GM12878 (cell line): ENCODE measurements around the gene TTLL11. TPM values are rescaled to one million over a fixed set of nuclear protein-coding genes. Genes with fewer than 3 reads are reported as not detected.

Experiments
- ATAC-seq: fragments of 200-7000 bp; cut with Tn5 transposase; 3 replicates; pipeline ENCODE4 v1.9.1; 2020; ENCODE audit warnings: mild to moderate bottlenecking, moderate library complexity
- BruUV-seq: library from RNA; stranded (reverse); fragments of 400-500 nt; replicated peaks from 2 replicates; lab custom pipeline; 2021; lab: Mats Ljungman, UMichigan
- CTCF ChIA-PET: fragments of 300-600 bp; sonication (Branson Sonifier 250); formaldehyde crosslinking; extraction: SDS; loops from one replicate; lab custom pipeline; 2021; ENCODE audit warnings: inconsistent platforms; lab: Yijun Ruan, JAX
- POLR2A ChIA-PET: fragments of 350-600 bp; formaldehyde crosslinking; extraction: SDS; loops from one replicate; lab custom pipeline; 2021; ENCODE audit warnings: inconsistent platforms; lab: Charles Lee
- RAD21 ChIA-PET: fragments of 300-600 bp; sonication (Branson Sonifier 250); formaldehyde crosslinking; loops from one replicate; lab custom pipeline; 2023; ENCODE audit warnings: antibody characterized with exemption; ENCODE audit not compliant: unreplicated experiment; lab: Charles Lee
- SMC1A ChIA-PET: fragments of 300-600 bp; sonication (Branson Sonifier 250); formaldehyde crosslinking; loops from one replicate; lab custom pipeline; 2023; ENCODE audit not compliant: unreplicated experiment, uncharacterized antibody; lab: Charles Lee
- DNase-seq: peaks from one replicate; pipeline ENCODE4 v3.0.0-alpha.2; 2011; ENCODE audit warnings: low read depth, low spot score
- FAIRE-seq: peaks from 3 replicates; lab custom pipeline; 2011; peaks lifted over from hg19 to GRCh38; lab: Jason Lieb, UNC
- H2AFZ ChIP-seq: 2 replicates; pipeline ENCODE4 v1.6.0; 2011; ENCODE audit warnings: low read depth, low read length, control low read depth; ENCODE audit not compliant: control insufficient read depth
- H3K27ac ChIP-seq: 2 replicates; pipeline ENCODE4 v1.5.1; 2011; ENCODE audit warnings: control low read depth; ENCODE audit not compliant: control insufficient read depth, insufficient read depth
- H3K27me3 ChIP-seq, 2 experiments: replicated peaks in 1 of 2; 2 replicates each; pipeline versions ENCODE4 v1.6.0 to v1.6.1; 2011; ENCODE audit warnings: low read length in 1 of 2; ENCODE audit not compliant: control insufficient read depth in 2 of 2, insufficient read depth in 2 of 2
- H3K36me3 ChIP-seq, 2 experiments: 2 replicates each; pipeline ENCODE4 v1.5.1; 2011; ENCODE audit warnings: low read length in 1 of 2; ENCODE audit not compliant: control insufficient read depth in 2 of 2, insufficient read depth in 2 of 2
- H3K4me1 ChIP-seq: 2 replicates; pipeline ENCODE4 v1.6.1; 2011; ENCODE audit warnings: mild to moderate bottlenecking, low read length, moderate library complexity, mixed read lengths; ENCODE audit not compliant: control insufficient read depth, insufficient read depth
- H3K4me2 ChIP-seq: 2 replicates; pipeline ENCODE4 v1.6.0; 2011; ENCODE audit warnings: control low read depth; ENCODE audit not compliant: control insufficient read depth, insufficient read depth
- H3K4me3 ChIP-seq: fragments of 200-600 bp; sonication (generic); 2 replicates; pipeline ENCODE4 v1.5.1; 2016
- H3K79me2 ChIP-seq: 2 replicates; pipeline ENCODE4 v1.6.0; 2011; ENCODE audit warnings: low read length; ENCODE audit not compliant: control insufficient read depth, insufficient read depth
- H3K9ac ChIP-seq: 2 replicates; pipeline ENCODE4 v1.8.0; 2011; ENCODE audit warnings: low read length, control low read depth, mixed read lengths; ENCODE audit not compliant: control insufficient read depth, insufficient read depth
- H3K9me3 ChIP-seq: replicated peaks from 3 replicates; pipeline ENCODE4 v1.5.1; 2011; ENCODE audit warnings: mild to moderate bottlenecking, low read length; ENCODE audit not compliant: control insufficient read depth, insufficient read depth
- H4K20me1 ChIP-seq: 2 replicates; pipeline ENCODE4 v1.6.0; 2011; ENCODE audit not compliant: control insufficient read depth, insufficient read depth
- CEBPZ ChIP-seq: fragments of 150-350 bp; IDR thresholded peaks from 2 replicates; pipeline ENCODE4 v1.6.1; 2016; ENCODE audit warnings: low read depth, low read length
- CHD2 ChIP-seq: IDR thresholded peaks from 2 replicates; pipeline ENCODE4 v1.6.1; 2011; ENCODE audit warnings: low read depth, low read length, improper control_type of control experiment, borderline replicate concordance
- IRF4 ChIP-seq: IDR thresholded peaks from 2 replicates; pipeline ENCODE4 v1.6.1; 2011; ENCODE audit warnings: low read depth, low read length
- KDM1A ChIP-seq: fragments of 200-600 bp; sonication (generic); IDR thresholded peaks from 2 replicates; pipeline ENCODE4 v1.6.1; 2016; ENCODE audit warnings: borderline replicate concordance
- PAX5 ChIP-seq: IDR thresholded peaks from 2 replicates; pipeline ENCODE4 v1.6.1; 2011; ENCODE audit warnings: low read depth, low read length, borderline replicate concordance
- PML ChIP-seq: IDR thresholded peaks from 2 replicates; pipeline ENCODE4 v1.6.1; 2012; ENCODE audit warnings: low read length, inconsistent platforms
- RUNX3 ChIP-seq: IDR thresholded peaks from 2 replicates; pipeline ENCODE4 v1.6.1; 2012; ENCODE audit warnings: low read length, inconsistent platforms
- SIN3A ChIP-seq: IDR thresholded peaks from 2 replicates; pipeline ENCODE4 v1.6.1; 2012; ENCODE audit warnings: low read depth, low read length, improper control_type of control experiment
- SMARCA5 ChIP-seq: fragments of 450-650 bp; IDR thresholded peaks from 2 replicates; pipeline ENCODE4 v1.6.1; 2017; ENCODE audit warnings: mild to moderate bottlenecking
- YY1 ChIP-seq: IDR thresholded peaks from 2 replicates; pipeline ENCODE4 v1.6.1; 2011; ENCODE audit warnings: low read depth, mild to moderate bottlenecking, low read length
- WGBS: methylation state at CpG from one replicate; pipeline ENCODE4 v1.1.6; 2016; ENCODE audit warnings: low lambda C conversion rate; ENCODE audit not compliant: insufficient replicate concordance, insufficient coverage; ENCODE audit errors: missing lambda C conversion rate; 5-methylcytosine and 5-hydroxymethylcytosine counted together
- in situ Hi-C: fragments of 300-500 bp; cut with MboI; formaldehyde crosslinking; loops from 9 replicates; pipeline ENCODE4 v1.14.3; 2018; ENCODE audit warnings: mixed read lengths
- intact Hi-C: fragments of 100-400 bp; cut with micrococcal nuclease; formaldehyde crosslinking; loops from one replicate; pipeline ENCODE4 v1.14.2; 2022; ENCODE audit not compliant: unreplicated experiment
- polyA plus RNA-seq, 11 experiments: library from polyadenylated mRNA; depleted of rRNA in 4 of 11; unstranded in 6 of 11; stranded (reverse) in 5 of 11; fragments of >200 nt; fragmentation: Nextera tagmentation in 4 of 11; fragmentation: Illumina TruSeq in 1 of 11; extraction: Ambion mirVana in 4 of 11; extraction: Trizol in 1 of 11; gene quantifications; 1 replicate in 1 of 11; 2 replicates in 10 of 11; pipeline versions ENCODE4 v1.2.1 to v1.2.3, GENCODE V29; 2011 to 2016; ENCODE audit warnings: inconsistent platforms in 2 of 11, missing spikeins in 2 of 11, low read depth in 1 of 11
- total RNA-seq, 4 experiments: library from RNA; depleted of rRNA in 3 of 4; stranded (reverse); fragments of >200 nt in 3 of 4; fragmentation: Illumina TruSeq in 1 of 4; extraction: Trizol in 1 of 4; gene quantifications; 2 replicates each; pipeline versions ENCODE4 v1.2.1 to v1.2.3, GENCODE V29; 2013 to 2021

Gene TTLL11
- total and polyA plus RNA-seq, 10 of the 15 experiments (the other 5 are each of a cell fraction or from before 2014, with no cell fraction given): 1.2 to 3.7 (median 2.9) TPM

- intact Hi-C loops: no loop called here
These were observed 256.7 kb downstream of the TTLL11 start for GRCh38 chr9:121836366-121836885.

GRCh38 chr9:121835587-121836365, 257.3 kb downstream of the TTLL11 start:
- intact Hi-C loops: no loop called here
- no peak for TF ChIP-seq YY1
- no peak for TF ChIP-seq PML
- TF ChIP-seq KDM1A: no peak
- TF ChIP-seq CHD2: no peak
- TF ChIP-seq PAX5: no peak
- TF ChIP-seq RUNX3: no peak
- no peak for TF ChIP-seq SIN3A
- TF ChIP-seq CEBPZ: no peak
- TF ChIP-seq SMARCA5: no peak
- POLR2A ChIA-PET: no interaction called here

More at GRCh38 chr9:121836366-121836885, 256.7 kb downstream of the TTLL11 start:
- in situ Hi-C loops: no loop called here
- Histone ChIP-seq H3K4me1 (peaks cover 25% of the 10 kb centered on the region), H3K27ac (no peak overlapping the region), H3K4me3 (no peak overlapping the region), H3K79me2 (no peaks in the 10 kb centered on the region), H3K36me3 (no peaks in the 10 kb centered on the region), H3K9ac (no peak overlapping the region), H3K27me3 (peaks cover 0 to 4% of the 10 kb centered on the region in 2 experiments; a peak in 2 of 4 replicates), H4K20me1 (no peaks in the 10 kb centered on the region), H2AFZ (no peak overlapping the region), H3K4me2 (no peak overlapping the region), H3K9me3 (no peaks in the 10 kb centered on the region)
- no peak for TF ChIP-seq IRF4
- whole genome bisulfite sequencing: 0% methylated on average over 3 of the region's 3 CpGs
- no TSS peak for BruUV-seq
- no peak for ATAC-seq
- ChIA-PET RAD21 (no interaction called here), SMC1A (interaction anchor here (0.6 kb wide), 1 partner anchor 89 kb away, joined by 4 read pairs; no protein-coding TSS in a partner anchor), CTCF (no interaction called here), POLR2A (no interaction called here)
- DNase-seq: no peak
- no peak for FAIRE-seq

More at GRCh38 chr9:121835587-121836365, 257.3 kb downstream of the TTLL11 start:
- Histone ChIP-seq H3K36me3 (no peaks in the 10 kb centered on the region), H4K20me1 (no peaks in the 10 kb centered on the region), H3K79me2 (no peaks in the 10 kb centered on the region), H3K4me3 (no peak overlapping the region), H3K27me3 (peaks cover 0 to 4% of the 10 kb centered on the region in 2 experiments; a peak in 2 of 4 replicates), H2AFZ (no peak overlapping the region), H3K9ac (no peak overlapping the region), H3K27ac (no peak overlapping the region), H3K4me1 (peaks cover 19% of the 10 kb centered on the region), H3K9me3 (no peaks in the 10 kb centered on the region), H3K4me2 (no peak overlapping the region)
- BruUV-seq: no TSS peak
- in situ Hi-C loops: no loop called here
- 42% methylated on average over 5 of the region's 5 CpGs for WGBS
- FAIRE-seq (no peak), DNase-seq (no peak), ATAC-seq (no peak)
- RAD21 ChIA-PET: no interaction called here
- SMC1A ChIA-PET: no interaction called here
- CTCF ChIA-PET: no interaction called here
